ENCODE results near the gene SAP25.

- no peak for TF ChIP-seq CTCF (IDR thresholded peaks at IDR 0.05; ENCODE audit: insufficient read depth, low read depth, low read length)
- TF ChIP-seq EZH2 (IDR thresholded peaks at IDR 0.05; ENCODE audit: insufficient read depth, low read length), result no peak
Measured at GRCh38 chr7:100575746-100576383, 2.2 kb upstream of the SAP25 start.

Data from astrocyte (in vitro differentiated cells and primary cell).